GM12874 (cell line): Measurements from ENCODE around the gene VAT1L.

Experiments
- CTCF ChIP-seq: IDR thresholded peaks from 2 replicates; pipeline ENCODE4 v1.5.1; 2011; ENCODE audit warnings: low read depth, mild to moderate bottlenecking, control low read depth, low read length, moderate library complexity; ENCODE audit not compliant: insufficient read depth

VAT1L gene

GRCh38 chr16:77843405-77843804 lies 55.0 kb downstream of the VAT1L start:
- TF ChIP-seq CTCF: no peak

- TF ChIP-seq CTCF: no peak
Observed at GRCh38 chr16:77844801-77845200, 56.4 kb downstream of the VAT1L start.

GRCh38 chr16:77849646-77850258 lies 61.4 kb downstream of the VAT1L start:
- TF ChIP-seq CTCF: no peak

GRCh38 chr16:77850636-77851333 lies 62.4 kb downstream of the VAT1L start:
- no peak for TF ChIP-seq CTCF

- TF ChIP-seq CTCF: no peak
Observed at GRCh38 chr16:77853161-77853560, 64.8 kb downstream of the VAT1L start.

- no peak for TF ChIP-seq CTCF
Observed at GRCh38 chr16:77856438-77857160, 68.2 kb downstream of the VAT1L start.

- no peak for TF ChIP-seq CTCF
Observed at GRCh38 chr16:77858060-77858459, 69.7 kb downstream of the VAT1L start.
